Measurements from ENCODE around the gene KATNB1.

DNA sequence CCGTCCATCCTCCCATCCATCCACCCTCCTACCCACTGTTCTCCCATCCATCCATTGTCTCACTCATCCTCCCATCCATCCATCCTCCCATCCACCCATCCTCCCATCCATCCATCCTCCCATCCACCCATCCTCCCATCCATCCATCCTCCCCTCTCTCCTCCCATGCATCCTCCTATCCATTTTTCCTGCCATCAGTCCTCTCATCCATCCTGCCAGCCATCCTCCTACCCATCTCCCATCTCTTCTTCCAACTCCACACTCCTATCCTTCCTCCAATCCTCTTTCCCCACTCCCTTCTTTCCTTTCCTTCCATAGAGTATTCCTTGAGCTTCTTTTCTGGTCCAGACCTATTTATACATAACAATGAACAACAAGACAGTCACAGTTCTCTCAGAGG lies 28.9 kb upstream of the KATNB1 start:
- TF ChIP-seq, protein P1, sequence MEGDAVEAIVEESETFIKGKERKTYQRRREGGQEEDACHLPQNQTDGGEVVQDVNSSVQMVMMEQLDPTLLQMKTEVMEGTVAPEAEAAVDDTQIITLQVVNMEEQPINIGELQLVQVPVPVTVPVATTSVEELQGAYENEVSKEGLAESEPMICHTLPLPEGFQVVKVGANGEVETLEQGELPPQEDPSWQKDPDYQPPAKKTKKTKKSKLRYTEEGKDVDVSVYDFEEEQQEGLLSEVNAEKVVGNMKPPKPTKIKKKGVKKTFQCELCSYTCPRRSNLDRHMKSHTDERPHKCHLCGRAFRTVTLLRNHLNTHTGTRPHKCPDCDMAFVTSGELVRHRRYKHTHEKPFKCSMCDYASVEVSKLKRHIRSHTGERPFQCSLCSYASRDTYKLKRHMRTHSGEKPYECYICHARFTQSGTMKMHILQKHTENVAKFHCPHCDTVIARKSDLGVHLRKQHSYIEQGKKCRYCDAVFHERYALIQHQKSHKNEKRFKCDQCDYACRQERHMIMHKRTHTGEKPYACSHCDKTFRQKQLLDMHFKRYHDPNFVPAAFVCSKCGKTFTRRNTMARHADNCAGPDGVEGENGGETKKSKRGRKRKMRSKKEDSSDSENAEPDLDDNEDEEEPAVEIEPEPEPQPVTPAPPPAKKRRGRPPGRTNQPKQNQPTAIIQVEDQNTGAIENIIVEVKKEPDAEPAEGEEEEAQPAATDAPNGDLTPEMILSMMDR (IDR thresholded peaks at IDR 0.05): no peak
- no peak for TF ChIP-seq POLR2A (IDR thresholded peaks at IDR 0.05)
